KMS-11 (cell line): Measurements from ENCODE around the gene OR5AP2.

Source experiments
- H2AFZ ChIP-seq: fragments of 200-600 bp; sonication (generic); 2 replicates; pipeline ENCODE4 v1.6.1; 2016; ENCODE audit warnings: antibody characterized with exemption, mixed run types, low read depth
- H3K27ac ChIP-seq: fragments of 200-600 bp; sonication (generic); 2 replicates; pipeline ENCODE4 v1.6.1; 2016; ENCODE audit warnings: mild to moderate bottlenecking, mixed run types
- H3K27me3 ChIP-seq: fragments of 200-600 bp; sonication (generic); 2 replicates; pipeline ENCODE4 v1.6.1; 2017; ENCODE audit warnings: mild to moderate bottlenecking, low read depth, mixed run types, moderate library complexity; ENCODE audit not compliant: insufficient read depth
- H3K36me3 ChIP-seq: fragments of 200-600 bp; sonication (generic); 2 replicates; pipeline ENCODE4 v1.6.1; 2017; ENCODE audit warnings: mild to moderate bottlenecking, mixed run types; ENCODE audit not compliant: insufficient read depth
- H3K4me1 ChIP-seq: fragments of 200-600 bp; sonication (generic); 2 replicates; pipeline ENCODE4 v1.6.1; 2016; ENCODE audit warnings: mild to moderate bottlenecking, low read depth, mixed run types; ENCODE audit not compliant: poor library complexity, severe bottlenecking
- H3K4me2 ChIP-seq: fragments of 200-600 bp; sonication (generic); 2 replicates; pipeline ENCODE4 v1.7.0; 2016; ENCODE audit warnings: mild to moderate bottlenecking, mixed run types
- H3K4me3 ChIP-seq: fragments of 200-600 bp; sonication (generic); IDR thresholded peaks from 2 replicates; pipeline ENCODE4 v1.6.1; 2017; ENCODE audit warnings: low read depth, low read length, mixed read lengths; ENCODE audit not compliant: insufficient read depth
- H3K79me2 ChIP-seq: fragments of 200-600 bp; sonication (generic); 2 replicates; pipeline ENCODE4 v1.6.1; 2016; ENCODE audit warnings: low read depth, mixed run types; ENCODE audit not compliant: insufficient read depth
- H3K9ac ChIP-seq: fragments of 200-600 bp; sonication (generic); 2 replicates; pipeline ENCODE4 v1.6.1; 2016; ENCODE audit warnings: mild to moderate bottlenecking, mixed run types
- H4K20me1 ChIP-seq: fragments of 200-600 bp; sonication (generic); 2 replicates; pipeline ENCODE4 v1.6.1; 2016; ENCODE audit warnings: mild to moderate bottlenecking, mixed run types; ENCODE audit not compliant: insufficient read depth
- CTCF ChIP-seq: fragments of 200-600 bp; sonication (generic); conservative IDR thresholded peaks from 2 replicates; pipeline ENCODE4 v1.6.1; 2017; ENCODE audit warnings: low read depth, mild to moderate bottlenecking, antibody characterized with exemption, low read length, moderate library complexity, mixed read lengths

OR5AP2 gene

GRCh38 chr11:56659755-56660154 is 17.5 kb upstream of the OR5AP2 start:
- no peak overlapping the region for H2AFZ ChIP-seq
- no peak overlapping the region for H3K4me3 ChIP-seq
- H3K9ac ChIP-seq = no peak overlapping the region
- no peak overlapping the region for H3K27ac ChIP-seq
- H3K4me2 ChIP-seq = no peak overlapping the region
- no peaks in the 10 kb centered on the region for H3K27me3 ChIP-seq
- H3K4me1 ChIP-seq = no peaks in the 10 kb centered on the region
- H3K79me2 ChIP-seq = no peaks in the 10 kb centered on the region
- no peaks in the 10 kb centered on the region for H4K20me1 ChIP-seq
- TF ChIP-seq CTCF = no peak
- no peaks in the 10 kb centered on the region for H3K36me3 ChIP-seq

GRCh38 chr11:56637500-56637899 is 4.7 kb downstream of the OR5AP2 start:
- Histone ChIP-seq H3K27ac (no peak overlapping the region), H3K79me2 (no peaks in the 10 kb centered on the region), H3K27me3 (no peaks in the 10 kb centered on the region), H4K20me1 (no peaks in the 10 kb centered on the region), H3K4me3 (no peak overlapping the region), H3K4me1 (no peaks in the 10 kb centered on the region), H2AFZ (no peak overlapping the region), H3K4me2 (no peak overlapping the region), H3K36me3 (no peaks in the 10 kb centered on the region), H3K9ac (no peak overlapping the region)
- no peak for TF ChIP-seq CTCF

- H3K36me3 ChIP-seq = no peaks in the 10 kb centered on the region
- H3K4me3 ChIP-seq = no peak overlapping the region
- no peak overlapping the region for H3K27ac ChIP-seq
- no peaks in the 10 kb centered on the region for H3K27me3 ChIP-seq
- H2AFZ ChIP-seq = no peak overlapping the region
- TF ChIP-seq CTCF = no peak
- no peaks in the 10 kb centered on the region for H4K20me1 ChIP-seq
- no peak overlapping the region for H3K9ac ChIP-seq
- H3K4me2 ChIP-seq = no peak overlapping the region
- no peaks in the 10 kb centered on the region for H3K79me2 ChIP-seq
- H3K4me1 ChIP-seq = no peaks in the 10 kb centered on the region
These were observed 5.4 kb downstream of the OR5AP2 start for GRCh38 chr11:56636861-56637260.

GRCh38 chr11:56632329-56632728 is 9.9 kb downstream of the OR5AP2 start:
- Histone ChIP-seq H3K9ac (no peak overlapping the region), H3K4me2 (no peak overlapping the region), H3K4me3 (no peak overlapping the region), H3K4me1 (no peaks in the 10 kb centered on the region), H4K20me1 (no peaks in the 10 kb centered on the region), H3K27ac (no peak overlapping the region), H3K36me3 (no peaks in the 10 kb centered on the region), H2AFZ (no peak overlapping the region), H3K27me3 (no peaks in the 10 kb centered on the region), H3K79me2 (no peaks in the 10 kb centered on the region)
- no peak for TF ChIP-seq CTCF

GRCh38 chr11:56625946-56626345 is 16.3 kb downstream of the OR5AP2 start:
- no peaks in the 10 kb centered on the region for H3K79me2 ChIP-seq
- no peak overlapping the region for H3K4me2 ChIP-seq
- no peaks in the 10 kb centered on the region for H4K20me1 ChIP-seq
- H2AFZ ChIP-seq = no peak overlapping the region
- no peaks in the 10 kb centered on the region for H3K4me1 ChIP-seq
- H3K27me3 ChIP-seq = no peaks in the 10 kb centered on the region
- no peak for TF ChIP-seq CTCF
- no peak overlapping the region for H3K27ac ChIP-seq
- H3K9ac ChIP-seq = no peak overlapping the region
- no peak overlapping the region for H3K4me3 ChIP-seq
- H3K36me3 ChIP-seq = no peaks in the 10 kb centered on the region
